ENCODE data around the gene ACSF3. TPM values are rescaled to one million over a fixed set of nuclear protein-coding genes. Genes with fewer than 3 reads are reported as not detected.

ACSF3 gene
- total RNA-seq, 1 donor from 2014 or later: 31.7 TPM

DNA sequence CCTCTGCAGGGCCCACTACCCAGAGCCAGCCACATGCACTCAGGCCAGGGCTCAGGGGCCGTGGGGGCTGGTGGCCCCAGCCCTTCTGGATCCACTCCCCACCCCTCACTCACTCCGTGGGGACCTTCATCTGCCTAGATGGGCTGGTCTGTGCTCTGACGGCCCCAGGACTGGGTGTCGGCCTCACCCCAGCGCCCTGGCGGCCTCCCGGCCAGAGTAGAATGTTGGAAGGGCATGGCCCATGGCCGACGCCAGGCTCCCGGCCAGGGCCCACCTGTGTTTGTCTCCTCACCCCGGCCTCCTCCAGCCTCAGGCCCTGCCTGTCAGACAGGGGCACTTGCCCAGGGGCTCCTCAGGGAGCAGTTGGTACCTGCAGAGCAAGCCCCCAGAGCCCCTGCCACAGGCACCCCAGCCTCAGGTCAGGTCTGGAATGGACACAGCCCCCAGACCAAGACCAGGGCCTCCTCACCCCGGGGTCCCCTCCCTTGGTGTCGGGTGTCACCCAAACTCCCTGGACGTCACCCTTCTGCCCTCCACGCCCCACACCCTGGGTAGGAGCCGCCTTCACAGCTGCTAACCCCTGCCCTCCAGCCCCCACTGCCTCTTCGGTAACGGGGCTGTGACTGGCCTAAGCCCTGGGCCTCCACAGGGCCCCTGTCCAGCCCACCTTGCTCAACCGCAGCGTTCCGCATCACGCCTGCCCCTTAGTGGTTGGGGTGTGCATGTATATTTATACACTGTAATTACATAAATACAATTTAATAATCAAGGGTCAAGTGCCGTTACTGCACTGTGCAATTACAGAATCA is 74.9 kb downstream of the ACSF3 start:
- TF ChIP-seq, protein P1, sequence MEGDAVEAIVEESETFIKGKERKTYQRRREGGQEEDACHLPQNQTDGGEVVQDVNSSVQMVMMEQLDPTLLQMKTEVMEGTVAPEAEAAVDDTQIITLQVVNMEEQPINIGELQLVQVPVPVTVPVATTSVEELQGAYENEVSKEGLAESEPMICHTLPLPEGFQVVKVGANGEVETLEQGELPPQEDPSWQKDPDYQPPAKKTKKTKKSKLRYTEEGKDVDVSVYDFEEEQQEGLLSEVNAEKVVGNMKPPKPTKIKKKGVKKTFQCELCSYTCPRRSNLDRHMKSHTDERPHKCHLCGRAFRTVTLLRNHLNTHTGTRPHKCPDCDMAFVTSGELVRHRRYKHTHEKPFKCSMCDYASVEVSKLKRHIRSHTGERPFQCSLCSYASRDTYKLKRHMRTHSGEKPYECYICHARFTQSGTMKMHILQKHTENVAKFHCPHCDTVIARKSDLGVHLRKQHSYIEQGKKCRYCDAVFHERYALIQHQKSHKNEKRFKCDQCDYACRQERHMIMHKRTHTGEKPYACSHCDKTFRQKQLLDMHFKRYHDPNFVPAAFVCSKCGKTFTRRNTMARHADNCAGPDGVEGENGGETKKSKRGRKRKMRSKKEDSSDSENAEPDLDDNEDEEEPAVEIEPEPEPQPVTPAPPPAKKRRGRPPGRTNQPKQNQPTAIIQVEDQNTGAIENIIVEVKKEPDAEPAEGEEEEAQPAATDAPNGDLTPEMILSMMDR (IDR thresholded peaks at IDR 0.05): no peak
- Histone ChIP-seq H3K4me3 (no peak overlapping the region), H3K36me3 (no peaks in the 10 kb centered on the region), H3K27me3 (ENCODE audit: low read depth) (peaks cover 41% of the 10 kb centered on the region), H3K27ac (no peak overlapping the region), H3K4me1 (peaks cover 20% of the 10 kb centered on the region), H3K9me3 (no peaks in the 10 kb centered on the region)
- DNase-seq (no peak), ATAC-seq (no peak)
- intact Hi-C loops (cut with DNase I): no loop called here

DNA sequence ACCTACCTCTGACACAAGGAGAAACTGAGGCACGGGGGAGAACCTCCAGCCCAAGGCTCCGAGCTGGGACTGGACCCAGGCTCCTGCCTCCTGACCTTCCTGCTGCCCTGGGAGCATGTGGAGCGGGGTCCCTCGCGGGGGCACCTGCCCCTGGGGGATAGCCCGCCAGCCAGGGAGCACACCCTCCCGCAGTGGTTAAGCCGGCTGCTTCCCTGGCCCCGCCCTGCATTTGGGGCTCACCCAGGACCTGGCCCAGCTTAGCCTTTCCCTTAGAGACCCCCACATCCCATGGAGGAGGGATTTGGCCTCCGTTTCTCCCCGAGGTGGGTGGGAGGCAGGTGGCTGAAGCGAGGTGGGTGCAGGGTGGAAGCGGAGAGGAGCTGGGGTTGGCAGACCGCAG is 76.1 kb downstream of the ACSF3 start:
- Histone ChIP-seq H3K36me3 (no peaks in the 10 kb centered on the region), H3K9me3 (no peaks in the 10 kb centered on the region), H3K27ac (no peak overlapping the region), H3K4me3 (no peak overlapping the region), H3K4me1 (peaks cover 20% of the 10 kb centered on the region), H3K27me3 (ENCODE audit: low read depth) (peaks cover 41% of the 10 kb centered on the region)
- TF ChIP-seq, protein P1 (IDR thresholded peaks at IDR 0.05): no peak
- intact Hi-C loops (cut with DNase I): no loop called here
- no peak for ATAC-seq
- no peak for DNase-seq

DNA sequence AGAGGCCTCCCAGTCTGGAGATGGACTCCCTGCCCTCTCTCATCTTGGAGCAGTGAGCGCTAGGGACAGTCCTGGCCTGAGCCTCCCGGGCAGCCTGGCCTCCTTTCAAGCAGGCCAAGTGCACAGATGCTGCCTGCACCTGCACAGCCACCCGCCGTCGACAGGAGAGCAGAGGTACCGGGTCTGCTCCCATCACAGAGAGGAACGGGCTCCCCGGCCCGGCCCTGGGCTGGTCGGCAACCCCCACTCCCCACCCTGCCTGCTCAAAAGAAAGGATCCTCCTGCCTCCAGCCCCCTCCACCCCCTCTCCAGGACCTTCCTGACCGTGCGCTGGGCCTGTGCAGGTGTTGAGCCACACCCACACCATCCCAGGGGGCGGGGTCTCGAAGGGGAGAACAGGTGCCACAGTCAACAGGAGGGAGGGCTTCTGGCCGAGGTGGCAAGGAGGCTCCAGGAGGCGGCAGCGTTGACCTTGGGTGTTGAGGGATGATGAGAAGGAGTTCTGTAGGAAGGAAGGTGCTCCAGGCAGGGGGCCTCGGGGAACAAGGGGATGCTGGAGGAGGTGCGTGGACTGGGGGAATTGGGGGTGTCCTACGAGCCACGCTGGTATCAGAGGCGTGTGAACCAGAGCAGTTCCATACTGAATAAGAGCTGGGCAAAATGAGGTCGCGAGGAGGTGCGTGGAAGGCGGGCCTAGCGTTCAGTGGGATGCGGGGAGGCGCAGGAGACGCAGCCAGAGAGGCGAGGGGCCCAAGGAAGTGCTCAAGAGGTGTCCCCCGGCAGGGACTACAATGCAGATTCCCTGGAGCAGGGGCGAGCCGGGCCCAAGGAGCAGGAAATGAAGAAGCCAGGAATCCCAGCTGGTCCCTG is 76.9 kb downstream of the ACSF3 start:
- TF ChIP-seq, protein P1 (IDR thresholded peaks at IDR 0.05): no peak
- peak; percentile 34 to 42 for ATAC-seq
- no peaks in the 10 kb centered on the region for H3K36me3 ChIP-seq
- no peaks in the 10 kb centered on the region for H3K9me3 ChIP-seq
- H3K4me3 ChIP-seq: peak overlapping the region; percentile 41
- peaks cover 20% of the 10 kb centered on the region for H3K4me1 ChIP-seq
- H3K27me3 ChIP-seq (ENCODE audit: low read depth): peaks cover 44% of the 10 kb centered on the region
- no peak overlapping the region for H3K27ac ChIP-seq
- intact Hi-C loops (cut with DNase I): no loop called here
- DNase-seq: peak; percentile 77

DNA sequence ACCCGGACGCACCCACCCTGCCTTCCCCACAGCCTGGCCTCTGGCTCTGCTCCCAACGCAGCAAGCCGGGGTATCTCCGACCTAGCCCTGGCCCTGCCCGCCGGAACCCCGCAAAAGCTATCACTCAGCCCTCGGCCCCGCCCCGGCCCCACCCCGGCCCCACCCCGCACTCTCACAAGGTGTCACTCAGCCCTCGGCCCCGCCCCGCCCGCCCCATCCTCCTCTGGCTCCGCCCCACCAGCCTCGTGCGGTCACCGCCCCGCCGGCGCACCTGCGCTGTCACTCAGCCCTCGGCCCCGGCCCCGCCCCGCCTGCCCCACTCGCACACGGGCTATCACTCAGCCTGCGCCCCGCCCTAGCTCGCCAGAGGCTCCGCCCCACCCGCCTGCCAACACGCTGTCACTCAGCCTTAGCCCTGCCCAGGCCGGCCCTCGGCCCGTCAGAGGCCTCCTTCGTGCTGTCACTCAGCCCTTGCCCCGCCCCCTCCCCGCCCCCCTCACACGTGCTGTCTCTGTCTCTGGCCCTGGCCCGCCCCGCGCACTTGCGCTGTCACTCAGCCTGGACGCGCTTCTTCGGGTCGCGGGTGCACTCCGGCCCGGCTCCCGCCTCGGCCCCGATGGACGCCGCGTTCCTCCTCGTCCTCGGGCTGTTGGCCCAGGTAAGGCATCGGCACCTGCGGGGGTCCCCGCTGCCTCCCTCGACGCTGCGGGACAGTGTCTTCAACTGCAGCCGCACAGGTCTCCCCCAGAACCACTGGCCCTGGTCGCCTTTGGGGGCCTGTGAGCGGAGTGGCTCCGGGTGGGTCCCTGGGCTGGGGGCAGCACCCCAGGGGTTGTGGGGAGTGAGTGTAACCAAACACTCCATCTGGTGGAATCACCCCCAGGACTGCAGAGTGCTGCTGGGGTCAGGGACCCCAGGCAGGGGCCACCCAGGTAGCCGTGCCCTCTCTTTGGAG is 77.8 kb downstream of the ACSF3 start, which contains the start of gene CDH15:
Gene CDH15 (plus strand): TSS at position 533 of the 955 bp plus-strand sequence. CDS start 84 bp downstream, at position 617.
- peaks cover 20% of the 10 kb centered on the region for H3K4me1 ChIP-seq
- H3K4me3 ChIP-seq: peak within 1 kb of the TSS; percentile 41
- H3K36me3 ChIP-seq: no peaks in the 10 kb centered on the region
- H3K27me3 ChIP-seq (ENCODE audit: low read depth): peaks cover 52% of the 10 kb centered on the region
- DNase-seq (peak; percentile 96), ATAC-seq (peak; percentile 95)
- H3K27ac ChIP-seq: no peak within 1 kb of the TSS
- intact Hi-C loops (cut with DNase I): no loop called here
- TF ChIP-seq, protein P1 (IDR thresholded peaks at IDR 0.05): no peak
- H3K9me3 ChIP-seq: no peaks in the 10 kb centered on the region

DNA sequence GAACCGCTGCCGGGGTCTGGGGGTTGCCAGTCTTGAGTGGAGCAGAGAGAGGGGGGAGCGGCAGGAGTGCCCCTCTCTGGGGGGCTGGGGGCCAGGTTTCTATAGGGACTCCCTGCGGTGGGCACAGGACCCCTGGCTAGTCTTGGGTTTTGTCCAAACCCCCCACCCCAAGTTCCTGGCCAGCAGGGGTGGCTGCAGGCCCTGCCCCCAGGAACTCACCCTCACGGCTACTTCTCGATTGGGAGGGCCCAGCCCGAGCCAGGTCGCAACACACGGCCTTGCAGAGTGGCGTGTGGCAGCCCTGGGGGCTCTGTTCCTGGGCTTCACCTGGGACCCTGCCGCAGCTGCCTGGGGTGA is 78.5 kb downstream of the ACSF3 start:
- H3K27ac ChIP-seq: no peak overlapping the region
- ATAC-seq: no peak
- TF ChIP-seq, protein P1 (IDR thresholded peaks at IDR 0.05): no peak
- H3K9me3 ChIP-seq: no peaks in the 10 kb centered on the region
- H3K27me3 ChIP-seq (ENCODE audit: low read depth): peaks cover 46% of the 10 kb centered on the region
- H3K4me3 ChIP-seq: no peak overlapping the region
- intact Hi-C loops (cut with DNase I): no loop called here
- no peak for DNase-seq
- H3K4me1 ChIP-seq: peaks cover 17% of the 10 kb centered on the region
- no peaks in the 10 kb centered on the region for H3K36me3 ChIP-seq
